ENCODE data around the gene DGCR2. TPM values are rescaled to one million over a fixed set of nuclear protein-coding genes. Genes with fewer than 3 reads are reported as not detected.

Gene DGCR2
- total RNA-seq, 1 donor from 2014 or later = 68.7 TPM

GRCh38 chr22:19134176-19134831 lies 12.1 kb upstream of the DGCR2 start:
- Mint-ChIP-seq H3K9me3 (ENCODE audit: unreplicated experiment) (peaks cover 7% of the 10 kb centered on the region), H3K27me3 (ENCODE audit: unreplicated experiment) (peaks cover 10% of the 10 kb centered on the region), H3K4me1 (ENCODE audit: low read depth, unreplicated experiment) (no peaks in the 10 kb centered on the region), H3K36me3 (ENCODE audit: unreplicated experiment) (peaks cover 15% of the 10 kb centered on the region), H3K4me3 (ENCODE audit: unreplicated experiment) (no peak overlapping the region), H3K27ac (ENCODE audit: unreplicated experiment) (no peak overlapping the region)
- TF ChIP-seq CTCF (IDR thresholded peaks at IDR 0.05; ENCODE audit: partially characterized antibody, unreplicated experiment) = no peak
- DNase-seq = no peak

- H3K36me3 Mint-ChIP-seq (ENCODE audit: unreplicated experiment) = peaks cover 15% of the 10 kb centered on the region
- H3K27me3 Mint-ChIP-seq (ENCODE audit: unreplicated experiment) = peaks cover 10% of the 10 kb centered on the region
- DNase-seq = no peak
- H3K9me3 Mint-ChIP-seq (ENCODE audit: unreplicated experiment) = peaks cover 8% of the 10 kb centered on the region
- no peaks in the 10 kb centered on the region for H3K4me1 Mint-ChIP-seq (ENCODE audit: low read depth, unreplicated experiment)
- H3K4me3 Mint-ChIP-seq (ENCODE audit: unreplicated experiment) = no peak overlapping the region
- H3K27ac Mint-ChIP-seq (ENCODE audit: unreplicated experiment) = no peak overlapping the region
- no peak for TF ChIP-seq CTCF (IDR thresholded peaks at IDR 0.05; ENCODE audit: partially characterized antibody, unreplicated experiment)
These were observed 11.3 kb upstream of the DGCR2 start for GRCh38 chr22:19133561-19133960.

- no peak for DNase-seq
- no peaks in the 10 kb centered on the region for H3K4me1 Mint-ChIP-seq (ENCODE audit: low read depth, unreplicated experiment)
- no peak overlapping the region for H3K27ac Mint-ChIP-seq (ENCODE audit: unreplicated experiment)
- no peak overlapping the region for H3K4me3 Mint-ChIP-seq (ENCODE audit: unreplicated experiment)
- H3K27me3 Mint-ChIP-seq (ENCODE audit: unreplicated experiment) = peaks cover 10% of the 10 kb centered on the region
- peaks cover 8% of the 10 kb centered on the region for H3K9me3 Mint-ChIP-seq (ENCODE audit: unreplicated experiment)
- H3K36me3 Mint-ChIP-seq (ENCODE audit: unreplicated experiment) = peaks cover 15% of the 10 kb centered on the region
- no peak for TF ChIP-seq CTCF (IDR thresholded peaks at IDR 0.05; ENCODE audit: partially characterized antibody, unreplicated experiment)
These were observed 10.6 kb upstream of the DGCR2 start for GRCh38 chr22:19132693-19133400.

GRCh38 chr22:19132153-19132552 lies 9.9 kb upstream of the DGCR2 start:
- DNase-seq = no peak
- peaks cover 10% of the 10 kb centered on the region for H3K9me3 Mint-ChIP-seq (ENCODE audit: unreplicated experiment)
- H3K4me3 Mint-ChIP-seq (ENCODE audit: unreplicated experiment) = no peak overlapping the region
- peaks cover 11% of the 10 kb centered on the region for H3K27me3 Mint-ChIP-seq (ENCODE audit: unreplicated experiment)
- no peaks in the 10 kb centered on the region for H3K4me1 Mint-ChIP-seq (ENCODE audit: low read depth, unreplicated experiment)
- peaks cover 15% of the 10 kb centered on the region for H3K36me3 Mint-ChIP-seq (ENCODE audit: unreplicated experiment)
- no peak for TF ChIP-seq CTCF (IDR thresholded peaks at IDR 0.05; ENCODE audit: partially characterized antibody, unreplicated experiment)
- no peak overlapping the region for H3K27ac Mint-ChIP-seq (ENCODE audit: unreplicated experiment)

- Mint-ChIP-seq H3K27me3 (ENCODE audit: unreplicated experiment) (peaks cover 11% of the 10 kb centered on the region), H3K4me1 (ENCODE audit: low read depth, unreplicated experiment) (no peaks in the 10 kb centered on the region), H3K27ac (ENCODE audit: unreplicated experiment) (no peak overlapping the region), H3K36me3 (ENCODE audit: unreplicated experiment) (peaks cover 14% of the 10 kb centered on the region), H3K4me3 (ENCODE audit: unreplicated experiment) (no peak overlapping the region), H3K9me3 (ENCODE audit: unreplicated experiment) (peaks cover 10% of the 10 kb centered on the region)
- no peak for TF ChIP-seq CTCF (IDR thresholded peaks at IDR 0.05; ENCODE audit: partially characterized antibody, unreplicated experiment)
- DNase-seq = no peak
These were observed 9.4 kb upstream of the DGCR2 start for GRCh38 chr22:19131685-19132015.

Data from glutamatergic neuron (in vitro differentiated cells).